Activated CD4-positive, alpha-beta memory T cell treated with anti-CD3 and anti-CD28 coated beads for 36 hours (primary cell): Measurements from ENCODE around the gene FTO. TPM values are rescaled to one million over a fixed set of nuclear protein-coding genes. Genes with fewer than 3 reads are reported as not detected.

Experiments used
- CTCF ChIA-PET: fragments of 350-600 bp; sonication (Branson Sonifier 250); formaldehyde crosslinking; loops from one replicate; lab custom pipeline; 2021; ENCODE audit warnings: antibody characterized with exemption, inconsistent platforms; lab: Charles Lee
- POLR2A ChIA-PET: fragments of 350-600 bp; sonication (Branson Sonifier 250); formaldehyde crosslinking; loops from one replicate; lab custom pipeline; 2021; ENCODE audit warnings: antibody characterized with exemption; lab: Charles Lee
- DNase-seq: peaks from one replicate; pipeline ENCODE4 v3.0.0-alpha.2; 2020
- H3K27ac Mint-ChIP-seq: one replicate; pipeline ENCODE4 v1.8.0; 2021; ENCODE audit warnings: mixed read lengths
- H3K27me3 Mint-ChIP-seq: one replicate; pipeline ENCODE4 v1.8.0; 2021; ENCODE audit warnings: mixed read lengths
- H3K36me3 Mint-ChIP-seq: one replicate; pipeline ENCODE4 v1.8.0; 2021; ENCODE audit warnings: mixed read lengths
- H3K4me1 Mint-ChIP-seq: one replicate; pipeline ENCODE4 v1.8.0; 2021; ENCODE audit warnings: low read depth, mixed read lengths
- H3K4me3 Mint-ChIP-seq: one replicate; pipeline ENCODE4 v1.8.0; 2021; ENCODE audit warnings: mild to moderate bottlenecking, mixed read lengths
- H3K9me3 Mint-ChIP-seq: one replicate; pipeline ENCODE4 v1.8.0; 2021; ENCODE audit warnings: mixed read lengths
- intact Hi-C: fragments of 100-400 bp; cut with micrococcal nuclease; formaldehyde crosslinking; loops from one replicate; pipeline ENCODE4 v1.15.1; 2023
- total RNA-seq, 2 experiments: library from RNA; stranded (reverse); gene quantifications; one replicate each; pipeline ENCODE4 v1.2.3, GENCODE V29; 2021

FTO gene
- total RNA-seq, 2 experiments from 2014 or later, result 50.7 to 53.1 TPM

DNA sequence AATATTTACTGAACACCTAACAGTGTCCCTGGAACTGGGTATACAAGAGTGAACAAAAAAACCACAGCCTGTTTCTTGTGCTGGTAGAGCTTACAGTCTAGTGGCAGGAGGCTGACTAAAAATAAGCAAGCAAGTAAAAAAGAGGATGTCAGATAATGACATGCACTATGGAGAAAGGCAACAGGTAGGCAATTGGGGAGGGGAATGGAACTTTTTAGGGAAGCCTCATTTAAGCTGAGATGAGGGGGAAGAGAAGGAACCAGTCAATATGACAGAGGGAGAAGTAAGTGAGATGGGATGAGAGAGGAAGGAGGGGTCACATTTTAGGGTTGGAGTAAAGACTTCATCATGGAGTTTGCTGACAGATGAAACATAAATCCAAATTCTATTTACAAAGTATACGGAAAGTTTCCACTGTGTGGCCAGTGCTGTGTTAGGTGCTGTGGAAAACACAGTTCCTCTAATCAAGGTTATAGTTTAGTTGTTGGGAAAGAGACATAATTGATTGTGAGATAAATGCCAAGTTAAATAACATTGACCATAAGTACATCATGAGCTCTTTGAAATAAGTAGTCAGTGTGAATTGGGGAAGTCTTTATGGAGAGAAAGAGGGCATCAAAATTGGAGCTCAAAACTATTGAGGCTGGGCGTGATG, 251.4 kb downstream of the FTO start:
- Mint-ChIP-seq H3K27me3 (no peaks in the 10 kb centered on the region), H3K36me3 (no peaks in the 10 kb centered on the region), H3K4me3 (no peak overlapping the region), H3K27ac (no peak overlapping the region), H3K4me1 (peaks cover 19% of the 10 kb centered on the region), H3K9me3 (no peaks in the 10 kb centered on the region)
- POLR2A ChIA-PET, result no interaction called here
- CTCF ChIA-PET, result interaction anchor here (1.3 kb wide), 1 partner anchor 10 kb away, joined by 4 read pairs; no protein-coding TSS in a partner anchor
- DNase-seq, result no peak
- intact Hi-C loops, result no loop called here

DNA sequence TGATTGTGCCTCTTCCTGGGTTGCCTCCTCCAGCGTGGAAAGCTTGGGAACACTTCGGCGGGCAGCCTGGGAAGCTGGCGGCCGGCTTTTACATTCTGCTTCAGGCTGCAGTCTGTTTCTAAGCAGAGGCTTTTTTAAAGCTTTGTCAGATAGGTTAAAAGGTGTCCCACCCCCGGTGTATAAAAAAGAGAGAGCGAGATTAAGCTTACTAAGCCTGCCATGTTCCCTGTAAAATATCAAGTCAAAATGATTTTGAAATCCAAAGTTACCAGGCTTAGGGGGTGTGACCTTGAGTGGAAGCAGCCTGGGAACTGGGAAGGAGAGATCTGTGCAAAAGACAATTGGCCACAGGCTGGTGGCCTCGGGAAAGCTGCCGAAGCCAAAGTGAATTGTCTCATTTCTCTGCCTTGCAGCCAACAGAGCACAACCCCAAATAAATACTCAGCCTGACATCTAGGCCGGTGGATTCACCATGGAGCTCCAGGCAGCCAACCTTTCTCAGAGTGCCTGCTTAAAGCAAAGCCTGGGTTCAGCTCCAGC, 254.5 kb downstream of the FTO start:
- H3K4me3 Mint-ChIP-seq, result no peak overlapping the region
- intact Hi-C loops, result no loop called here
- no peak for DNase-seq
- no peaks in the 10 kb centered on the region for H3K9me3 Mint-ChIP-seq
- CTCF ChIA-PET, result interaction anchor here (1.2 kb wide), 1 partner anchor 13 kb away, joined by 4 read pairs; no protein-coding TSS in a partner anchor
- no peaks in the 10 kb centered on the region for H3K36me3 Mint-ChIP-seq
- H3K27me3 Mint-ChIP-seq, result no peaks in the 10 kb centered on the region
- H3K27ac Mint-ChIP-seq, result no peak overlapping the region
- H3K4me1 Mint-ChIP-seq, result peaks cover 3% of the 10 kb centered on the region
- POLR2A ChIA-PET, result no interaction called here

DNA sequence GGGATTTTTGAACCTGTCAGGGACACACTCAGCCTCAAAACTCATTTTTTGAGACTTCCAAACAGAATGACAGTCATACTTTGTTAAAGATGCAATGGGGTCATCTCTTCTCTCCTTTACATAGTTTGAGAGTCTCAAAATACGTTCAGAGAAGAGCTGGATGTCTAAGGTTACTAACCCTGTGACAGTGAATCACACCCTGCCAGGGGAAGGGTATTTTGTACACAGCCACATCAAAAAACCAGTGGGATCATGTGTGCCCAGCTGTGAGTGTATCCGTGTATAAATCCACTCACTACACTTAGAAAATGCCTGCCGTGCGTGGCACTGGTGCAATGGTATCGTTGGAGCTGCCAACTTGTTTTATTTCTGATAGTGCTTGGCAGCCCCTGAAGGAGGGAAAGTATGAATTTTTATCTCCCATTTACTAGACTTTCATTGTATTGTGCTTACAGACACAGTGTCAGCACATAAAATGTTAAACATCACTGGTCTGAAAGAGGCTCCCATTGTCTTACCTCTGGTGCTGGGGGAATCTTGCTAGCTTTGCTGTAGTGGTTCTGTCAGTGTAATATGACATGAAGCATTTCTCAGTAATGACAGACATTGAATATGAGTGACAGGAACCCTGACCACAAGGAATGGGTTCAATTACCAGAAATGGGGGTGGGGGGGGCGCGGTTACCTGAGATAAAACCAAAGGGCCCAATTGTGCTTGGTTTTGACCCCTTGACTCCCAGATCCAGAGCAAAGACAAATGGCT, 256.3 kb downstream of the FTO start:
- H3K9me3 Mint-ChIP-seq, result no peaks in the 10 kb centered on the region
- CTCF ChIA-PET, result no interaction called here
- no peak overlapping the region for H3K27ac Mint-ChIP-seq

DNA sequence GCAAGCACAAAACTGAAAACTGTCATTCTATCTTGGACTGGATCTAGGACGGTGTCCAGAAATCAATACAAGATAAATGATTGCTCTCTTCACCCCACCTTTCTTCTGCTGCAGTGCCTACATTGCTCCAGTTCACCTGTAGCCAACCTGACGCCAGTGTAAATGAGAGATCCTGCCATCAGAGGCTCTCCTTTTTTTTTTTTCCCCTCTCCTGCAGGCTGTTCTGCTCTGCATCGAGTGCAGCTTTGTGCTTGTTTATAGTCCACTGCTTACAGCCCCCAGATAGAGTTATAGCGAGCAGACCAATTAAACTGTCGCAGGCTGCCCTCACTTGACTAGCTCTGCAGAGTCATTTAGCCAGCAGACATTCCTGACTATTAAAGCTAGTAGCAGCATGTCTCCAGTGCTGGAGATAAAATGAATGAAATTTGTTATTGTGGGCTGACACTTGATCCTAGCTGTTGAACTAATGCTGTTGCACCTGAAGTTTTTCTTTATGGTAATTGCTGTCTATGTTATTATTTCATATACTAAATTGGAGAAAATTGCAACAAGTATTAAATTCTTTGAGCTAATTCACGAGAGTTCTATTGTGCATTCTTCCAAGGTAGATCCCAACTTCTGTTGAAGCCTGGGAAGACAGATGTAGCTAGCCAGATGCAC, 257.1 kb downstream of the FTO start:
- CTCF ChIA-PET, result no interaction called here
- no peak for DNase-seq
- no peaks in the 10 kb centered on the region for H3K27me3 Mint-ChIP-seq
- POLR2A ChIA-PET, result no interaction called here
- H3K27ac Mint-ChIP-seq, result no peak overlapping the region
- H3K4me3 Mint-ChIP-seq, result no peak overlapping the region
- peaks cover under 1% of the 10 kb centered on the region for H3K36me3 Mint-ChIP-seq
- H3K4me1 Mint-ChIP-seq, result peaks cover 3% of the 10 kb centered on the region
- no peaks in the 10 kb centered on the region for H3K9me3 Mint-ChIP-seq
- intact Hi-C loops, result no loop called here

More for the DNA sequence above, 256.3 kb downstream of the FTO start:
- H3K36me3 Mint-ChIP-seq, result no peaks in the 10 kb centered on the region
- POLR2A ChIA-PET, result no interaction called here
- H3K4me3 Mint-ChIP-seq, result no peak overlapping the region
- H3K4me1 Mint-ChIP-seq, result peaks cover 3% of the 10 kb centered on the region
- no peaks in the 10 kb centered on the region for H3K27me3 Mint-ChIP-seq
- intact Hi-C loops, result no loop called here
- DNase-seq, result no peak

DNA sequence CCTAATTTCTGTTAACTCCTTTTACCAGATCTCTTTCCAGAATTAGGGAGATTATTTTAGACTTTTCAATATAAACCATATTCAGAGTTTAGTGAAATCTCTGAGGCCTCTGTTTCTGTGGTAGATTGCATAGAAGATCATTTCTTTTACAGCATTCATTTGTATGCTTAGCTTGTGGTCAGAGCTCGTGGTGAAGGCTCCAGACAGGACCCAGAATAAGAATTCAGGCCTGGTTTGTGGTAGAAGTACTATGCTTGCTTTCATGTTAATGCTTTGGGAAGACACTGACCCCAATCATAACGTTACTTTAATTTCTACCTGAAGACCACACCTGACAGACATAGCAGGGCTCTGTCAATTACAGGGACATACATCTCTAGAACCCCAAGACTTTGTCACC, 258.1 kb downstream of the FTO start:
- DNase-seq, result no peak
- Mint-ChIP-seq H3K27ac (no peak overlapping the region), H3K9me3 (no peaks in the 10 kb centered on the region), H3K4me3 (no peak overlapping the region), H3K27me3 (no peaks in the 10 kb centered on the region), H3K4me1 (peaks cover 3% of the 10 kb centered on the region), H3K36me3 (peaks cover 3% of the 10 kb centered on the region)
- intact Hi-C loops, result no loop called here
- CTCF ChIA-PET, result no interaction called here
- POLR2A ChIA-PET, result no interaction called here

DNA sequence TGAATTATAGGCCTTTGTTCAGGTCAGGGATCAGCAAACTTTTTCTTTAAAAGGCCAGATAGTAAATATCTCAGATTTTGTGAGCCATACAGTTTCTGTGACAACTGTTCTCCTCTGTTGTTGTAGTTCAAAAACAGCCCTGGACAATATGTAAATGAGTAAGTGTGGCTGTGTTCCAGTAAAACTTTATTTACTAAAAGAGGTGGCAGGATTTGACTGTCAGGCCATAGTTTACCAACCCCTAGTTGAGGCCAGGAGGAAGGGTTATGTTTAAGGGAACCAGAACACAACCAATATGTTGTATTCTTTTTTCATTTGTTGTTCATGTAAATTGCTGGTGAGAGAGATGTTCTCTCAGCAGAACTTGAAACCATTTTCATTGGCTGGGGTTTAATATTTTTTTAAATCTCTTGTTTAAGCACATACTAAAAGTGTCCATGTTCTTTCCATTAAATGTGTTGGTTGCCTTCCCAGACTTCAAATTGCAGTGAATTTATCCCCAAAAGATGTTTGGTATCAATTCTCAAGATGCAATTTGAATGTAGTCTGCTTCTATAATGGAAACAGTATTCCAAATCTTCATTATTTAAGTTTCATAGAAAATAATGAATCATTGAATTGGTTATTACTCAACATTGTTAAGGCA, 260.3 kb downstream of the FTO start:
- H3K36me3 Mint-ChIP-seq, result peaks cover 3% of the 10 kb centered on the region
- peaks cover 3% of the 10 kb centered on the region for H3K4me1 Mint-ChIP-seq
- H3K27ac Mint-ChIP-seq, result no peak overlapping the region
- no peaks in the 10 kb centered on the region for H3K27me3 Mint-ChIP-seq
- H3K4me3 Mint-ChIP-seq, result no peak overlapping the region
- POLR2A ChIA-PET, result no interaction called here
- intact Hi-C loops, result no loop called here
- CTCF ChIA-PET, result no interaction called here
- no peaks in the 10 kb centered on the region for H3K9me3 Mint-ChIP-seq
- DNase-seq, result no peak

DNA sequence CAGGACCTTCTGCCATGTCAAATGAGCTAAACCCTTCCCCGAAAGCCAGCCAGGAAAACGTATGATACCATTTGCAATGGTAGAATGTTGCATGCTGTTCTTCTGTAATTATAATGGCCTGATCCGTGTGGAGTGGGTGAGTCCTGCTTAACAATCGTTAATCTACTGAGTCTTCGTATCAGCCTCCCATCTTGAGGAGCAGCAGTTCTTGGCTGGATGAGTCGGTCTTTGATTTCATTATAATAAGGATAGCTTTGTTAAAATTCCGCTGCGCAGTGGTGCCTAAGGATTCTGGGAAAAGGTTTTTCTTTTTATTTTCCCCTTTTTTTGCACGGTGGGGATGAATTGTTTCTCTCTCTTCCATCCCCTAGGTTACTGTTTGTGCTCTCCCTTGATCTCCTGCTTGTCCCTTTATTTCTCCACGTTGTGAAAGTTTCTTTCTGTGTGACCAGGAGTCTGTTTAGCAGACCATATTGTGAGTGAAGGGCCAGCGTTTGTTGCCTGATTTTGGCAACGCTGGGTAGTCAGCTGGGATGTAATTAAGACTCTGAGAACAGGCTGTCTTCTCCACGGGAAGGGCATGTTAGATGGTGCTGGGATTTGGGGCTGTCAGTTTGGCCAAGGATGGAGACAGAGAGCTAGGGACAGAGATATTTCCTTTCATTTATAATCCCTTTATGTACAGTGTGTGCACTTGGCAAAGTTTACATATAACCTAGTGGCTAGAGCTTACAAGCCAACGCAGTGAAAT, 263.0 kb downstream of the FTO start:
- peaks cover 3% of the 10 kb centered on the region for H3K36me3 Mint-ChIP-seq
- ChIA-PET CTCF (no interaction called here), POLR2A (no interaction called here)
- no peaks in the 10 kb centered on the region for H3K4me1 Mint-ChIP-seq
- H3K9me3 Mint-ChIP-seq, result no peaks in the 10 kb centered on the region
- intact Hi-C loops, result no loop called here
- no peak for DNase-seq
- H3K4me3 Mint-ChIP-seq, result no peak overlapping the region
- no peak overlapping the region for H3K27ac Mint-ChIP-seq
- no peaks in the 10 kb centered on the region for H3K27me3 Mint-ChIP-seq

DNA sequence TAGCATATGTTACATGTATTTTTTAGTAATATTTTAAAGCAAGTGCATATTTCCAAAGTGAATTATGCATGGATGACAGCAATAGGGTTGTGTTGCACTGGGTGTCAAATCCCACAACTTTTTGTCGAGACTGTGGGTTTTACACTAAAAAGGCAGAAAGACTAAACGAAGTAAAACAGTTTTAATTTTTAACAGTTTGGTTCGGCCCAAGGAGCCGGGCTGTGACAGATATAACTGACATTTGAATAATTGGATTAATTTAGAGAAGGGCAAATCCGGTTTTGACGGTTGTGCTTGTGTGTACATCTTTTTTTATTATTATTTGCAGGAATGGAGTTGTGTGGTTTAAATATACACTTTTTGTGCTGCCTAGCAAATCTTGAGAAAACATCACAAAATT, 263.6 kb downstream of the FTO start:
- ChIA-PET CTCF (no interaction called here), POLR2A (no interaction called here)
- H3K4me3 Mint-ChIP-seq, result no peak overlapping the region
- peaks cover 3% of the 10 kb centered on the region for H3K36me3 Mint-ChIP-seq
- no peaks in the 10 kb centered on the region for H3K4me1 Mint-ChIP-seq
- no peaks in the 10 kb centered on the region for H3K9me3 Mint-ChIP-seq
- H3K27me3 Mint-ChIP-seq, result no peaks in the 10 kb centered on the region
- intact Hi-C loops, result no loop called here
- no peak for DNase-seq
- no peak overlapping the region for H3K27ac Mint-ChIP-seq

DNA sequence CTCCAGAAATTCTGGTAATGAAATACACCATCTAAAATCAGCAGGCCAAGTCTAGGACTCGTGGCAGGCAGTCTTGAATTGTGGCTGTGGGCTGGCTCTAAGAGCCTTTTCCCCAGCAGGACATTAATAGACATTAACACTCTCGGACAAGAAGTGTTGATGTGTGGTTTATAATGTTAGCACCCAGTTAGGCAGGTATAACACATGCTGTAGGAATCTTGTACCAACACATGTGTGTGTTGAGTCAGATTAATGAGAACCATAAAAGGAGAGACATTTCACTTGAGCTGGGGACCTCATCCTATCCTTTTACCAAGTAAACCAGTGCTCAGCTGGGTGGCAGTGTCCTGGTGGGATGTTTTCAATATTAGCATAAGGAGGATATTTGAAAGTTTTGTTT, 264.5 kb downstream of the FTO start:
- DNase-seq, result no peak
- no peaks in the 10 kb centered on the region for H3K4me1 Mint-ChIP-seq
- H3K4me3 Mint-ChIP-seq, result no peak overlapping the region
- no peaks in the 10 kb centered on the region for H3K9me3 Mint-ChIP-seq
- H3K36me3 Mint-ChIP-seq, result peaks cover 3% of the 10 kb centered on the region
- ChIA-PET POLR2A (no interaction called here), CTCF (no interaction called here)
- H3K27me3 Mint-ChIP-seq, result no peaks in the 10 kb centered on the region
- intact Hi-C loops, result no loop called here
- no peak overlapping the region for H3K27ac Mint-ChIP-seq

DNA sequence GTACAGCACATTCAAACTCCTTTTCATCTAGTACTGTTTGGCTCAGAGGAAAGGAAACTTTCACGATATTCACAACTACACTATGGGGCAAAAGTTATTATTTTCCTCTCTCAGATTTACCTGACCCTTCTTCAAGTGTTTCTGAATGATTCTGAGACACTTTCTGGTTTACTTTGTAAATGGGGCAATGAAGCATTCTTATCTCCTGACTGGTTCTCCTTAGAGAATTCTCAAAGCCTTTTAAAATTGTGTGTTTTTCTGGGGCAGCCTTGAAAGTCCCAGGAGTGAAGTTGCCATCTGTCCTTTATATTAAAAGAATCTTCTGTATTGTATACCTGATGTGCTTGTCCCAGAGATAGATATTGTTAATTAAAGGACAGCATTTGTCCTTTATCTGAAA, 264.9 kb downstream of the FTO start:
- Mint-ChIP-seq H3K4me3 (no peak overlapping the region), H3K36me3 (peaks cover 3% of the 10 kb centered on the region), H3K4me1 (no peaks in the 10 kb centered on the region), H3K9me3 (no peaks in the 10 kb centered on the region), H3K27ac (no peak overlapping the region), H3K27me3 (no peaks in the 10 kb centered on the region)
- DNase-seq, result no peak
- ChIA-PET POLR2A (no interaction called here), CTCF (no interaction called here)
- intact Hi-C loops, result no loop called here

DNA sequence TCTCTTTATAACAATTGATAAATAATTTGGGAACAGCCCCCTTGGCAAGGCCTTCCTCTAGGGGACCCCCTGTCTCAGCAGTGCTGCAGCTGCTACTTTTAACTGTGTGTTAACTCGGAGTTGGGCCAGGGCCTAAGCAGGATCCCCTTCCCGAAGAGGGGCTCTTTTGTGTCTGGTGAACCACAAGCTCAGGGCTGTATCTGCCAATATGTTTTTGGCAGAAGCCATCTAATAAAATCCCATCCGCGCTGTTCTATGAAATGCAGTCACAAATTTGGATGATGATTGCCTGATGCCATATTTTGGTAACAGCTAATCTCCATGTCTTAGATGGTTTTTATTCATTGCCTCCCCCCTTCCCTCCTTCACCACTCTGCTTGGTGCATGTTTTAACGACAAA, 267.7 kb downstream of the FTO start:
- DNase-seq, result no peak
- POLR2A ChIA-PET, result no interaction called here
- H3K36me3 Mint-ChIP-seq, result no peaks in the 10 kb centered on the region
- intact Hi-C loops, result no loop called here
- H3K9me3 Mint-ChIP-seq, result no peaks in the 10 kb centered on the region
- no peak overlapping the region for H3K4me3 Mint-ChIP-seq
- H3K4me1 Mint-ChIP-seq, result no peaks in the 10 kb centered on the region
- H3K27me3 Mint-ChIP-seq, result no peaks in the 10 kb centered on the region
- no peak overlapping the region for H3K27ac Mint-ChIP-seq
- CTCF ChIA-PET, result no interaction called here
